Measurements from ENCODE around the gene KIF2B.
"Not testable (repeated sequence)": the region's sequence is repeated elsewhere in the genome, so short reads cannot be mapped to it uniquely, and the experiment has no call there.

Gene KIF2B, protein sequence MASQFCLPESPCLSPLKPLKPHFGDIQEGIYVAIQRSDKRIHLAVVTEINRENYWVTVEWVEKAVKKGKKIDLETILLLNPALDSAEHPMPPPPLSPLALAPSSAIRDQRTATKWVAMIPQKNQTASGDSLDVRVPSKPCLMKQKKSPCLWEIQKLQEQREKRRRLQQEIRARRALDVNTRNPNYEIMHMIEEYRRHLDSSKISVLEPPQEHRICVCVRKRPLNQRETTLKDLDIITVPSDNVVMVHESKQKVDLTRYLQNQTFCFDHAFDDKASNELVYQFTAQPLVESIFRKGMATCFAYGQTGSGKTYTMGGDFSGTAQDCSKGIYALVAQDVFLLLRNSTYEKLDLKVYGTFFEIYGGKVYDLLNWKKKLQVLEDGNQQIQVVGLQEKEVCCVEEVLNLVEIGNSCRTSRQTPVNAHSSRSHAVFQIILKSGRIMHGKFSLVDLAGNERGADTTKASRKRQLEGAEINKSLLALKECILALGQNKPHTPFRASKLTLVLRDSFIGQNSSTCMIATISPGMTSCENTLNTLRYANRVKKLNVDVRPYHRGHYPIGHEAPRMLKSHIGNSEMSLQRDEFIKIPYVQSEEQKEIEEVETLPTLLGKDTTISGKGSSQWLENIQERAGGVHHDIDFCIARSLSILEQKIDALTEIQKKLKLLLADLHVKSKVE

GRCh38 chr17:53822764-53823163 lies at the start of gene KIF2B:
TSS of gene KIF2B (plus strand) at chr17:53822927. CDS start at chr17:53823034, 107 bp downstream.
- DNase-seq: no peak

GRCh38 chr17:53780320-53780719 lies 42.4 kb upstream of the KIF2B start:
- DNase-seq: no peak

- no peak for DNase-seq
Observed at GRCh38 chr17:53791551-53791950, 31.2 kb upstream of the KIF2B start.

- no peak for DNase-seq
Observed at GRCh38 chr17:53792451-53792850, 30.3 kb upstream of the KIF2B start.

DNA sequence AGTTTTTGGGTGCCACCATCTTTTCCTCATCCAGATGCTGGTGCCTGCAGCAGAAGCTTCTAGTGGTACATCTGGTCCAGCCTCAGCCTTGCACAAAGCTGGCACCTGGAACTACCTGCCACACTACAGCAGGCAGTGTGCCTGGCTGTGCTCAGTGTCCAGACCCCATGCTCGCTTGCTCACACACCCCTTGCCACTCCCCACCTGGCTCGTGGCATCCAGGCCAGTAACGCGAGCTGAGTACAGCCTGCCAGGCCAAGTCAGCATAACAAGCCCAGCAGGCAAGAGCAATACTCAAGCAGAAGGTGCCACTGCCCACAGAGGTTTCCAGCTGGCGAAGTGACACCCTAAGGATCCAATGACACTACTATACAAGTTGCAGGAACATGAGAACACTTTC lies 29.7 kb upstream of the KIF2B start:
- DNase-seq: no peak

- no peak for DNase-seq
Observed at GRCh38 chr17:53794875-53795274, 27.9 kb upstream of the KIF2B start.

DNA sequence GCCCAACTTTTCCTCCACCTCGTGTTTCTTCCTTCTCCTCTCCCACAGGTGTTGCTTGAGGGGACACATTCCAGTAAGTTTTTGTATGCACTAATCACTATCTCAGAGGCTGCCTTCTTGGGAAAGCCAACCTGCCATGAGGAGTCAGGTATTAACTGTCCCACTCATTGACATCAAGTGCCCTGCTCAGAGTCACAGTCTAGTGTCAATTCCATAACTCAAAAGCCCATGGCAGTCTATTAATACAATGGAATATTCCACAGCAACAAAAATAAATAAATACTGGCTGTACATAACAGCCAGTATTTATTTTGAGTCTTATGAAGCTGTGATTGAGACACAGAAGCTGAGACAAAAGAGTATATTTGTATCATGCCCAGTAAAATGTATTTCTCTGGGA lies 26.1 kb upstream of the KIF2B start:
- no peak for DNase-seq

GRCh38 chr17:53797501-53797900 lies 25.2 kb upstream of the KIF2B start:
- no peak for DNase-seq

DNA sequence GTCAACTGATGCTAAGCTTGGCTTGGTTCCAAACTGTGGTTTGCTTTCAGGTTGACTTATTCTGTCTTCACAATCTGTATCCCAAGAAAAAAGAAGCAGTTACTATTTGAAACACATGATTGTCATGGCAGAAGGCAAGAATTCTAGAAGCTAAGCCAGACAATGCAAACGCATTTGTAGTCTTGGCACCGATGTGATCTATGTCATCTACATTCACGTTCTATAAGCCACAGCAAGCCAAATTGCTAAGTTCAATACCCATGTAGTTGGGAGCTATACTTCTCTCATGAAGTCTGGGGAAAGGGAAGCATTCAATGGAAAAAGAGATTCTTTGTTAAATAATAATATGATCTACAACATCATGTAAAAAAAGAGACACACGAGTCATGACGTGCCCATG lies 18.3 kb upstream of the KIF2B start:
- DNase-seq: no peak

GRCh38 chr17:53806473-53806872 lies 16.3 kb upstream of the KIF2B start:
- DNase-seq: no peak

DNA sequence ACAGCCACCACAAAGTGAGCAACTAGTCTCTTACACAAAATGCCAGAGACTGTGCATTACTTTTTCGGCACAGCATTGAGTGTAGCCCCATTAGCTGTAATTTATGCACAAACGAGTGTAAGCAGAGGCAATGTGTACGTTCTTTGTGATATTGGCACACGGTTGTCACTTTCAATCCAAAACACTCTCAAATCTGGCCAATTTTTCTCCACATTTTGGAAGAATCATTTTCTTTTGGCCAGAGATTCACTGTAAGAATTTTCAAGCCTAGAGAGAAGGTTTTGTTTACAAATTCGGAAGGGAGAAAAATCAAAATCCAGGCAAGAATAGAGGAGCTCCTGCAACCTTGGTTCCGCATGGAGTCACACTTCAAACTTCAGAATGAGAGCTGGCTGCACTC lies 15.4 kb upstream of the KIF2B start:
- no peak for DNase-seq

DNA sequence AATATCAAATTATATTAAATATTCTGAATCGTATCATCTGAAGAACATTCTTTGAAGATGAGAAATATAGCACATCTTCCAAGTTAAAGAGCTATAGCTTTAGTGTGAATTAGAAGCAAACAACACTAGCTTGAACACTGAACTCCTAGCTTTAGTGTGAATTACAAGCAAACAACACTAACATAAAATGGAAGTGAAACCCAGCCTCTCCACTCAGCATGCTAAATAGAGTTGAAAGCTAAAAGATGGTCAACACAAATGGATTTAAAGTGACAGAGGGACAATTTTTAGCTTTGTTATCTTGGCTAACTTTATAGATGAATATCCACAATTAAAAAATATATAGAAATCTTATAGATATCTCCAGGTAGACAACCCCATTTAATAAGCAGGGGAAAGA lies 4.5 kb upstream of the KIF2B start:
- no peak for DNase-seq

DNA sequence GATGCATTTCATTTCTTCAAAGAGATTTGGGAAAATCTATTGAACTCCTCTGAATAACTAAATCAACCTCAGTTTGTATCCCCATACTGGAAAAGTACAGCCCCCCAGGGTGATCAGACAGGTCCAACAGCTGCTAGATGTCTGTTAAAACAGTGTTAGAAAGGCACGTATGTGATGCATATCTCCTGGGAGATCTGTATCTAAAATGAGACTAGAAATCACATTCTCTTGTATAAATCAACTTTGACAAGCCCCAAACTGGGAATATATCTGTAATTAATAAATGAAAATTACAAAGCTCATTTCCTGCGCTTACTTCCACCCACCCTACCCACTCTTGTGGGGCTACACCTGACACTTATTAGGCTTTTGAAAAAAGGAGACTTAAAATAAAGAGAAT lies 3.8 kb upstream of the KIF2B start:
- no peak for DNase-seq

DNA sequence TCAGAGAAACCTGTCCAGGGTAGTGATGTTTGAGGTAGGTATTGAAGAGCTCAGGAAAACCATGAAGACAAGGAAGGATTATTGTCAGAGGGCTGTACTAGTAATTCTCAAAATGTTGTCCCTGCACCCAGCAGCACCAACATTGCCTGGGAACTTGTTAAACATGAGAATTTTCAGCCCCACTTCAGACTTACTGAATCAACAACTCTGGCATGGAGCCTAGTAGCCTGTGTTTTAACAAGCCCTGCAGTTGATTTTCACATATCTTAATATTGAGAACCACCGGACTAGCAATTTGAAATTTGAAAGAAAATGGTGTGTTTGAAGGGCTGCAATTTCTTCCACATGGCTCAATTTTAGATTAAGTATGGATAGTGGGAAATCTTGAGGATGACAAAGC lies 2.8 kb upstream of the KIF2B start:
- no peak for DNase-seq

GRCh38 chr17:53823341-53824050 lies 769 bp downstream of the KIF2B start:
- no peak for DNase-seq

DNA sequence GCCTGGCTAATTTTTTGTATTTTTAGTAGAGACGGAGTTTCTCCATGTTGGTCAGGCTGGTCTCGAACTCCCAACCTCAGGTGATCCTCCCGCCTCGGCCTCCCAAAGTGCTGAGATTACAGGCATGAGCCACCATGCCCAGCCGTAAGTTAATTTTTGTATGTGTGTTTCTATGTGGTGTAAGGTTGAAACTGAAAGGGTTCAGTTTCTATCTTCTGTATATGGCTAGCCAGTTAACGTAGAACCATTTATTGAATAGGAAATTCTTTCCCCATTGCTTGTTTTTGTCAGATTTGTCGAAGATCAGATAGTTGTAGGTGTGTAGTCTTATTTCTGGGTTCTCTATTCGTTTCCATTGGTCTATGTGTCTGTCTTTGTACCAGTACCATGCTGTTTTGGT lies 12.0 kb downstream of the KIF2B start:
- not testable (repeated sequence) for DNase-seq

GRCh38 chr17:53837131-53837530 lies 14.4 kb downstream of the KIF2B start:
- no peak for DNase-seq

DNA sequence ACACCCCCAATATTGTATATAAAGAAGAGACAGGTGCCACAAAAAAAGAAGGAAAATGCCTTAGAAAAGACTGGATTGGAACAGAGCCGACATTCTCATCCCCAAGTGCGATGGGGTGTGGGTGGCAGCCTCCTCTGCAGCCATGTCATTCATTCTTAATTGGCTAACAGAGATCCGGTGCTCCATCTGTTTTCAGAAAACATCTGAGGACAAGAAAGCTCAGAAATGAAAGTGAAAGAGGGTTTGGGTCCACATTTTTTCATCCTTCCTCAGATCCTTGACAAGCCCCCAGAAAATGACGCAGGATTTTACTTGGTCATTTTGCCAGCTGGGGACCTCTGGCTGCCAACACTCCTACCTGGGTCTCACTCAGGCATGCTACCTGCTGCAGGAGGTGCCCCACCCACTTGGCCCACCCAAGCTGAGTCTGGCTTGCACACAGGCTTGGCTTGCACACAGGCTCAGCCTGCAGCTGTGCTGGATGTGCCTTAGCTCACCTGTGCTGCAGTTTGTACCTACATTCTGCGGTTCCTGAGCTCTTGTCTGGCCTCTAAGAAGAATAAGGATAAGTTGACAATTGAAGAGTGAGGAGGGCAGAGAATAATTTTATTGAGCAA lies 21.9 kb downstream of the KIF2B start:
- DNase-seq: no peak

GRCh38 chr17:53871128-53871527 lies 48.4 kb downstream of the KIF2B start:
- not testable (repeated sequence) for DNase-seq

All from stimulated activated CD4-positive, alpha-beta T cell treated with anti-CD3 and anti-CD28 coated beads, Interleukin-4, amount 100 ng/mL, for 24 hours (primary cell).